COLO668 (cell line): ENCODE data around the gene RFX3.

Source experiments
- DNase-seq: peaks from one replicate; lab custom pipeline; 2025; ENCODE audit not compliant: unreplicated experiment; lab: John Stamatoyannopoulos, UW

Gene RFX3

GRCh38 chr9:3435732-3436131 lies 90.1 kb downstream of the RFX3 start:
- DNase-seq: no peak

- no peak for DNase-seq
Measured at GRCh38 chr9:3434594-3434993, 91.2 kb downstream of the RFX3 start.

- no peak for DNase-seq
Measured at GRCh38 chr9:3433754-3434153, 92.0 kb downstream of the RFX3 start.

- no peak for DNase-seq
Measured at GRCh38 chr9:3433066-3433465, 92.7 kb downstream of the RFX3 start.

- DNase-seq: no peak
Measured at GRCh38 chr9:3431890-3432289, 93.9 kb downstream of the RFX3 start.

- DNase-seq: no peak
Measured at GRCh38 chr9:3419893-3420292, 105.9 kb downstream of the RFX3 start.

GRCh38 chr9:3415906-3416305 lies 109.9 kb downstream of the RFX3 start:
- DNase-seq: no peak

GRCh38 chr9:3413984-3414383 lies 111.8 kb downstream of the RFX3 start:
- no peak for DNase-seq

GRCh38 chr9:3410461-3410860 lies 115.3 kb downstream of the RFX3 start:
- no peak for DNase-seq

- no peak for DNase-seq
Measured at GRCh38 chr9:3409453-3409852, 116.3 kb downstream of the RFX3 start.

- no peak for DNase-seq
Measured at GRCh38 chr9:3403315-3403714, 122.5 kb downstream of the RFX3 start.

- peak; percentile 12 for DNase-seq
Measured at GRCh38 chr9:3401221-3401954, 124.4 kb downstream of the RFX3 start.

GRCh38 chr9:3398232-3398648 lies 127.6 kb downstream of the RFX3 start:
- no peak for DNase-seq

- DNase-seq: no peak
Measured at GRCh38 chr9:3397766-3398165, 128.0 kb downstream of the RFX3 start.

- DNase-seq: no peak
Measured at GRCh38 chr9:3391414-3391813, 134.4 kb downstream of the RFX3 start.

GRCh38 chr9:3386753-3387152 lies 139.0 kb downstream of the RFX3 start:
- DNase-seq: no peak

GRCh38 chr9:3385871-3386270 lies 139.9 kb downstream of the RFX3 start:
- DNase-seq: no peak

GRCh38 chr9:3371842-3372241 lies 154.0 kb downstream of the RFX3 start:
- DNase-seq: no peak

GRCh38 chr9:3370715-3371114 lies 155.1 kb downstream of the RFX3 start:
- no peak for DNase-seq

- DNase-seq: no peak
Measured at GRCh38 chr9:3367185-3367584, 158.6 kb downstream of the RFX3 start.

GRCh38 chr9:3361689-3362392 lies 164.0 kb downstream of the RFX3 start:
- DNase-seq: no peak

GRCh38 chr9:3361116-3361515 lies 164.7 kb downstream of the RFX3 start:
- DNase-seq: no peak

- DNase-seq: no peak
Measured at GRCh38 chr9:3360245-3360644, 165.6 kb downstream of the RFX3 start.
